H9 (cell line): ENCODE measurements around the gene BTBD1. TPM values are rescaled to one million over a fixed set of nuclear protein-coding genes. Genes with fewer than 3 reads are reported as not detected.
A peak's percentile ranks its signal among the peaks of the same experiment; 100 is the strongest.

ENCODE experiments used
- DNase-seq: peaks from one replicate; pipeline ENCODE4 v3.0.0-alpha.2; 2017
- H2AFZ ChIP-seq: one replicate; pipeline ENCODE4 v1.6.1; 2013; ENCODE audit warnings: mild to moderate bottlenecking, low read length, control low read depth, moderate library complexity
- H2AK5ac ChIP-seq: 2 replicates; pipeline ENCODE4 v1.6.1; 2013; ENCODE audit warnings: low read length, control low read depth, mixed read lengths; ENCODE audit not compliant: insufficient read length
- H2BK120ac ChIP-seq: one replicate; pipeline ENCODE4 v1.6.1; 2013; ENCODE audit warnings: low read depth, mild to moderate bottlenecking, low read length, control low read depth, inconsistent platforms; ENCODE audit not compliant: poor library complexity, severe bottlenecking
- H2BK12ac ChIP-seq: 2 replicates; pipeline ENCODE4 v1.6.1; 2013; ENCODE audit warnings: low read length, control low read depth, mixed read lengths, low read depth; ENCODE audit not compliant: insufficient read length
- H2BK15ac ChIP-seq: 2 replicates; pipeline ENCODE4 v1.6.1; 2013; ENCODE audit warnings: low read depth, low read length, control low read depth
- H2BK20ac ChIP-seq: one replicate; pipeline ENCODE4 v1.6.1; 2013; ENCODE audit warnings: low read depth, mild to moderate bottlenecking, low read length, control low read depth, inconsistent platforms; ENCODE audit not compliant: poor library complexity, severe bottlenecking
- H2BK5ac ChIP-seq: 2 replicates; pipeline ENCODE4 v1.6.1; 2013; ENCODE audit warnings: low read length, control low read depth, mixed read lengths; ENCODE audit not compliant: insufficient read length
- H3K14ac ChIP-seq: 2 replicates; pipeline ENCODE4 v1.6.1; 2013; ENCODE audit warnings: low read length, control low read depth; ENCODE audit not compliant: insufficient read depth
- H3K18ac ChIP-seq: 2 replicates; pipeline ENCODE4 v1.6.1; 2013; ENCODE audit warnings: low read depth, mild to moderate bottlenecking, mixed read lengths, low read length, control low read depth; ENCODE audit not compliant: insufficient read length
- H3K23ac ChIP-seq: 2 replicates; pipeline ENCODE4 v1.6.1; 2013; ENCODE audit warnings: low read length, control low read depth, mixed read lengths, low read depth; ENCODE audit not compliant: insufficient read length
- H3K23me2 ChIP-seq: 2 replicates; pipeline ENCODE4 v1.6.1; 2013; ENCODE audit warnings: low read depth, mild to moderate bottlenecking, mixed read lengths, low read length, control low read depth; ENCODE audit not compliant: insufficient read length, poor library complexity, severe bottlenecking
- H3K27ac ChIP-seq: 2 replicates; pipeline ENCODE4 v1.5.1; 2013; ENCODE audit warnings: low read length, control low read depth, mixed read lengths, low read depth; ENCODE audit not compliant: insufficient read length
- H3K27me3 ChIP-seq: 2 replicates; pipeline ENCODE4 v1.6.1; 2013; ENCODE audit warnings: low read length, control low read depth, inconsistent platforms; ENCODE audit not compliant: insufficient read depth
- H3K4ac ChIP-seq: 2 replicates; pipeline ENCODE4 v1.6.1; 2013; ENCODE audit warnings: low read depth, mild to moderate bottlenecking, control low read depth, inconsistent platforms, low read length, moderate library complexity
- H3K4me1 ChIP-seq: 2 replicates; pipeline ENCODE4 v1.6.1; 2013; ENCODE audit warnings: low read length, control low read depth, inconsistent platforms; ENCODE audit not compliant: insufficient read depth
- H3K4me2 ChIP-seq: 2 replicates; pipeline ENCODE4 v1.6.1; 2013; ENCODE audit warnings: low read length, control low read depth, mixed read lengths; ENCODE audit not compliant: insufficient read length, insufficient read depth
- H3K56ac ChIP-seq: 2 replicates; pipeline ENCODE4 v1.6.1; 2013; ENCODE audit warnings: low read depth, mild to moderate bottlenecking, mixed read lengths, low read length, control low read depth; ENCODE audit not compliant: insufficient read length
- H3K79me1 ChIP-seq: 2 replicates; pipeline ENCODE4 v1.6.1; 2013; ENCODE audit warnings: low read depth, mild to moderate bottlenecking, moderate library complexity, low read length, control low read depth, inconsistent platforms; ENCODE audit not compliant: insufficient read depth, poor library complexity, severe bottlenecking
- H3K79me2 ChIP-seq: 2 replicates; pipeline ENCODE4 v1.6.1; 2013; ENCODE audit warnings: low read length, control low read depth, inconsistent platforms; ENCODE audit not compliant: insufficient read depth
- H3K9ac ChIP-seq: 2 replicates; pipeline ENCODE4 v1.6.1; 2013; ENCODE audit warnings: low read length, control low read depth, mixed read lengths; ENCODE audit not compliant: insufficient read length; ENCODE audit errors: extremely low read depth
- H3K9me3 ChIP-seq: one replicate; pipeline ENCODE4 v1.6.1; 2013; ENCODE audit warnings: low read depth, low read length, inconsistent platforms; ENCODE audit not compliant: control insufficient read depth
- H3T11ph ChIP-seq: one replicate; pipeline ENCODE4 v1.6.1; 2013; ENCODE audit warnings: mild to moderate bottlenecking, low read length, control low read depth, inconsistent platforms
- H4K20me1 ChIP-seq: one replicate; pipeline ENCODE4 v1.6.1; 2013; ENCODE audit not compliant: control insufficient read depth, insufficient read length, insufficient read depth
- H4K5ac ChIP-seq: 2 replicates; pipeline ENCODE4 v1.6.1; 2013; ENCODE audit warnings: low read depth, mild to moderate bottlenecking, mixed read lengths, low read length, control low read depth; ENCODE audit not compliant: insufficient read length
- H4K8ac ChIP-seq: replicated peaks from 2 replicates; pipeline ENCODE4 v1.6.1; 2013; ENCODE audit warnings: low read length, control low read depth, mixed read lengths, low read depth; ENCODE audit not compliant: insufficient read length
- H4K91ac ChIP-seq: 2 replicates; pipeline ENCODE4 v1.6.1; 2013; ENCODE audit warnings: low read depth, mild to moderate bottlenecking, moderate library complexity, mixed read lengths, low read length, control low read depth; ENCODE audit not compliant: insufficient read length
- H3K27ac Mint-ChIP-seq, 3 experiments: 2 replicates in 2 of 3; 3 replicates in 1 of 3; pipeline ENCODE4 v1.8.0; 2020 to 2021; ENCODE audit warnings: mixed read lengths in 3 of 3, mild to moderate bottlenecking in 1 of 3, moderate library complexity in 1 of 3
- H3K27me3 Mint-ChIP-seq: 2 replicates; pipeline ENCODE4 v1.8.0; 2021; ENCODE audit warnings: low read depth, mild to moderate bottlenecking, moderate library complexity, mixed read lengths
- H3K36me3 Mint-ChIP-seq, 3 experiments: 2 replicates in 2 of 3; 3 replicates in 1 of 3; pipeline ENCODE4 v1.8.0; 2020 to 2021; ENCODE audit warnings: low read depth in 3 of 3, mixed read lengths in 3 of 3; ENCODE audit not compliant: insufficient read depth in 1 of 3
- H3K4me1 Mint-ChIP-seq, 2 experiments: 2 replicates each; pipeline ENCODE4 v1.8.0; 2020; ENCODE audit warnings: mixed read lengths in 2 of 2
- H3K4me3 Mint-ChIP-seq, 2 experiments: 2 replicates in 1 of 2; 3 replicates in 1 of 2; pipeline ENCODE4 v1.8.0; 2020 to 2021; ENCODE audit warnings: mild to moderate bottlenecking in 2 of 2, mixed read lengths in 2 of 2, moderate library complexity in 1 of 2
- H3K9me3 Mint-ChIP-seq, 2 experiments: 2 replicates in 1 of 2; 3 replicates in 1 of 2; pipeline ENCODE4 v1.8.0; 2020; ENCODE audit warnings: mild to moderate bottlenecking in 2 of 2, mixed read lengths in 2 of 2, moderate library complexity in 1 of 2
- CTCF ChIP-seq: fragments of 200-600 bp; sonication (generic); conservative IDR thresholded peaks from 3 replicates; pipeline ENCODE4 v1.8.0; 2021; ENCODE audit warnings: antibody characterized with exemption, mild to moderate bottlenecking
- WGBS: extraction: QIAGEN DNeasy Blood & Tissue Kit; methylation state at CpG from one replicate; pipeline ENCODE4 v1.1.7; 2013; ENCODE audit warnings: missing lambda C conversion rate, low lambda C conversion rate, mixed read lengths; ENCODE audit not compliant: insufficient read length; ENCODE audit errors: extremely low coverage; 5-methylcytosine and 5-hydroxymethylcytosine counted together
- total RNA-seq: library from RNA; stranded (reverse); gene quantifications from 2 replicates; pipeline ENCODE4 v1.2.1, GENCODE V29; 2021

BTBD1 gene
- total RNA-seq, 1 experiment from 2014 or later, result 43.3 TPM

GRCh38 chr15:82986442-82986780 is 80.6 kb downstream of the BTBD1 start:
- no CpG with 5 or more reads among the region's 12 CpGs for WGBS

More at GRCh38 chr15:82986442-82986780, 80.6 kb downstream of the BTBD1 start:
- no peak overlapping the region for H2BK120ac ChIP-seq
- Mint-ChIP-seq H3K4me3 (peak overlapping the region; percentile 95 to 97), H3K4me1 (peaks cover 6 to 13% of the 10 kb centered on the region in 2 experiments; a peak in 2 of 4 replicates), H3K36me3 (peaks cover 6 to 36% (median 33%) of the 10 kb centered on the region in 3 experiments; a peak in 6 of 7 replicates), H3K27ac (peak overlapping the region in 1 of 3 experiments; percentile 65; a peak in 1 of 7 replicates), H3K9me3 (peaks cover 0 to 5% of the 10 kb centered on the region in 2 experiments; a peak in 2 of 5 replicates), H3K27me3 (peaks cover 20% of the 10 kb centered on the region)
- DNase-seq, result no peak
- no peak overlapping the region for H4K91ac ChIP-seq
- peak overlapping the region; percentile 97 for H3K9ac ChIP-seq
- no peak overlapping the region for H3K27ac ChIP-seq
- no peak overlapping the region for H2BK20ac ChIP-seq
- H3K4me2 ChIP-seq, result peak overlapping the region; percentile 93
- TF ChIP-seq CTCF, result no peak
- no peak overlapping the region for H2BK15ac ChIP-seq
- H3K4me1 ChIP-seq, result no peaks in the 10 kb centered on the region; the same call in 1 of the 2 replicates
- H4K20me1 ChIP-seq, result no peaks in the 10 kb centered on the region
- H2BK12ac ChIP-seq, result no peak overlapping the region
- no peak overlapping the region for H3K23ac ChIP-seq
- no peaks in the 10 kb centered on the region for H3K9me3 ChIP-seq
- H3K14ac ChIP-seq, result no peak overlapping the region
- H3K4ac ChIP-seq, result no peak overlapping the region
- H4K8ac ChIP-seq, result no peak overlapping the region
- no peak overlapping the region for H3T11ph ChIP-seq
- H3K79me1 ChIP-seq, result peaks cover 8% of the 10 kb centered on the region
- peak overlapping the region; percentile 28 for H3K18ac ChIP-seq
- H3K27me3 ChIP-seq, result 0 out of 2 replicates have a peak, but pooled peaks cover 3% of the 10 kb centered on the region
- peak overlapping the region; percentile 95 for H2AFZ ChIP-seq
- H3K56ac ChIP-seq, result no peak overlapping the region
- H2BK5ac ChIP-seq, result no peak overlapping the region
- no peak overlapping the region for H2AK5ac ChIP-seq
- peaks cover 10% of the 10 kb centered on the region for H3K23me2 ChIP-seq
- H4K5ac ChIP-seq, result no peak overlapping the region
- no peaks in the 10 kb centered on the region; the same call in 1 of the 2 replicates for H3K79me2 ChIP-seq
